ENCODE data around the gene RPS4Y2. TPM values are rescaled to one million over a fixed set of nuclear protein-coding genes. Genes with fewer than 3 reads are reported as not detected.

The RPS4Y2 gene
- total and polyA plus RNA-seq, 8 donors, result not detected

DNA sequence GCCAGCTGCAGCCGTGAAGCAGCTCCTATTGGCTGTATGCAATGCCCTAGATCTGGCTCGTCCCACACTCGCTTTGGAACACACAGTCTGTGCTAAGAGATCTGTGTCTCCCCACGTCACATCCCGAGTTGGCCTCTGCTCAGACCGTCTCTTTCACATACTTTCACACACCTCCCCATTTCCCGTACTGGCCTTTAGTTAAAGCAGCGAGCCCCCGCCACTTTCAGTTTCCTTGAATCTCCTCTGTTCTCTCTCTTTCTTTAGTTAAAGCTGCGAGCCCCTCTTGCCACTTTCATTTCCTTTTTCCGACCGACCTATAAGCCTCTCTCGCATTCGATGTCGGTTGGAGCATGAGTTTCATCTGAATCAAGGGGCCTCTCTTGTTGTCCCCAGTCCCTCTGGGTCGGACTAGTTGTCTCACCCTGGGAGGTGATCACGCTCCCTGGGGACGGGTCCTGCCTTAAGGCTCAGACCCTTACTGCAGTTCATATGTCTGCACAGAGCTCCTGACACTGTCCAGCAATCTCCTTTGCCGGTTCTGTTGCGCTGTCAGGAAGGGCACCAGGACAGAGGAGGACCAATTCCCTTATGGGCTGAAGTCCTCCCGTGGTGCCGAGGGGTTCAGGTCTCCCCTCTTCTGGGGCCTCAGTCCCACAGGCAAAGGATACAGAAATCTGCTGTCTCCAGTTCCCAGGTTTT is 42.6 kb downstream of the RPS4Y2 start:
- no peaks in the 10 kb centered on the region for H3K36me3 ChIP-seq
- TF ChIP-seq, protein P1, sequence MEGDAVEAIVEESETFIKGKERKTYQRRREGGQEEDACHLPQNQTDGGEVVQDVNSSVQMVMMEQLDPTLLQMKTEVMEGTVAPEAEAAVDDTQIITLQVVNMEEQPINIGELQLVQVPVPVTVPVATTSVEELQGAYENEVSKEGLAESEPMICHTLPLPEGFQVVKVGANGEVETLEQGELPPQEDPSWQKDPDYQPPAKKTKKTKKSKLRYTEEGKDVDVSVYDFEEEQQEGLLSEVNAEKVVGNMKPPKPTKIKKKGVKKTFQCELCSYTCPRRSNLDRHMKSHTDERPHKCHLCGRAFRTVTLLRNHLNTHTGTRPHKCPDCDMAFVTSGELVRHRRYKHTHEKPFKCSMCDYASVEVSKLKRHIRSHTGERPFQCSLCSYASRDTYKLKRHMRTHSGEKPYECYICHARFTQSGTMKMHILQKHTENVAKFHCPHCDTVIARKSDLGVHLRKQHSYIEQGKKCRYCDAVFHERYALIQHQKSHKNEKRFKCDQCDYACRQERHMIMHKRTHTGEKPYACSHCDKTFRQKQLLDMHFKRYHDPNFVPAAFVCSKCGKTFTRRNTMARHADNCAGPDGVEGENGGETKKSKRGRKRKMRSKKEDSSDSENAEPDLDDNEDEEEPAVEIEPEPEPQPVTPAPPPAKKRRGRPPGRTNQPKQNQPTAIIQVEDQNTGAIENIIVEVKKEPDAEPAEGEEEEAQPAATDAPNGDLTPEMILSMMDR (IDR thresholded peaks at IDR 0.05), result no peak
- TF ChIP-seq POLR2A (IDR thresholded peaks at IDR 0.05) (no peak), POLR2AphosphoS5 (IDR thresholded peaks at IDR 0.05) (no peak), EP300 (IDR thresholded peaks at IDR 0.05) (no peak)
- no peaks in the 10 kb centered on the region for H3K9me3 ChIP-seq
- no peak for DNase-seq
- no peak overlapping the region for H3K4me3 ChIP-seq
- no peaks in the 10 kb centered on the region for H3K27me3 ChIP-seq
- no peak overlapping the region for H3K27ac ChIP-seq
- intact Hi-C loops (cut with DNase I; ENCODE audit: low total_unique reads), result no loop called here
- WGBS, 5 donors, result 73 to 83% (median 78%) methylated on average over 17 to 22 of the region's 22 CpGs; no CpG with 5 or more reads in 2 of the 5 donors
- H3K4me1 ChIP-seq, result no peaks in the 10 kb centered on the region

DNA sequence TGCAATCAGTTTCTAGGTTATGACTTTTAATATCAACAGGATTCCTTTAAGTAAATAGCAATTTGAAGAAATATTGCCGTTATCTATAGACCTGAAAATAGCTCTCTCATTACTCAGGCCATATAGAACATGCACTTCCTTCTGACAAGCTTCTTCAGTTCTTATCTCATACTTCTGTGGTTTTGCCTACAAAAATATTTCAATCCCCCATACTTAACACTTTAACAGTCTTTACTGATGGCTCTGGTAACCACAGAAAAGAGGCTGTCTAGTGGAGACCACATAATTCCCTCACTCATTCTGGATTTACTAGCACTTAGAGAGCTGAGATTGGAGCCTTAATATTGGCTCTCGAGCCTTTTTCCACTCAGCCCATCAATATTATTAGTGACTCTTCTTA is 46.8 kb downstream of the RPS4Y2 start:
- DNase-seq, result no peak
- intact Hi-C loops (cut with DNase I; ENCODE audit: low total_unique reads), result no loop called here
- TF ChIP-seq POLR2AphosphoS5 (IDR thresholded peaks at IDR 0.05) (no peak), POLR2A (IDR thresholded peaks at IDR 0.05) (no peak)
- Histone ChIP-seq H3K4me3 (no peak overlapping the region), H3K27ac (no peak overlapping the region), H3K4me1 (no peaks in the 10 kb centered on the region), H3K36me3 (no peaks in the 10 kb centered on the region), H3K27me3 (no peaks in the 10 kb centered on the region), H3K9me3 (no peaks in the 10 kb centered on the region)
- WGBS, 5 donors, result 49 to 62% (median 61%) methylated on average over 2 of the region's 2 CpGs; no CpG with 5 or more reads in 2 of the 5 donors

DNA sequence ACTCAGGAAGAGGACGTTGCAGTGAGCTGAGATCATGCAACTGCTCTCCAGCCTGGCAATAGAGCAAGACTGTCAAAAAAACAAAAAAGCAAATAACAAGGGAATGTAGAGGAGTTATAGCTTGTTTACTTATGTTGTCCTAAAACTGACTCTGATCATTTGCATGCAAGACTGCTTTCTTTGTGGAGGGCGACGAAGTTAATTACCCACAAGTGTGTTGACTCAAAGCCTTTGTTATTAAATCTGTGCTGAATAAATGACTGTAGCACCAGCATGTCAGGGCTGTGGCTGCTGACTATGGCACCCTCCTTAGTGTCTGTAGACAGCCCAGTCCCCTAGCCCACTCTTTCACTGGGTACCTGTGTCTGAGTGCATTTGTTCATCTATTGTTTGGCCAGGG is 50.3 kb downstream of the RPS4Y2 start:
- TF ChIP-seq POLR2AphosphoS5 (IDR thresholded peaks at IDR 0.05) (no peak), POLR2A (IDR thresholded peaks at IDR 0.05) (no peak), EP300 (IDR thresholded peaks at IDR 0.05) (no peak)
- TF ChIP-seq, protein P1 (IDR thresholded peaks at IDR 0.05), result no peak
- no peak overlapping the region for H3K27ac ChIP-seq
- no peaks in the 10 kb centered on the region for H3K36me3 ChIP-seq
- no peak overlapping the region for H3K4me3 ChIP-seq
- no peaks in the 10 kb centered on the region for H3K4me1 ChIP-seq
- H3K27me3 ChIP-seq, result no peaks in the 10 kb centered on the region
- intact Hi-C loops (cut with DNase I; ENCODE audit: low total_unique reads), result no loop called here
- no peaks in the 10 kb centered on the region for H3K9me3 ChIP-seq
- no peak for DNase-seq
- WGBS, 5 donors, result 55 to 68% (median 59%) methylated on average over 1 to 3 of the region's 3 CpGs; no CpG with 5 or more reads in 2 of the 5 donors

DNA sequence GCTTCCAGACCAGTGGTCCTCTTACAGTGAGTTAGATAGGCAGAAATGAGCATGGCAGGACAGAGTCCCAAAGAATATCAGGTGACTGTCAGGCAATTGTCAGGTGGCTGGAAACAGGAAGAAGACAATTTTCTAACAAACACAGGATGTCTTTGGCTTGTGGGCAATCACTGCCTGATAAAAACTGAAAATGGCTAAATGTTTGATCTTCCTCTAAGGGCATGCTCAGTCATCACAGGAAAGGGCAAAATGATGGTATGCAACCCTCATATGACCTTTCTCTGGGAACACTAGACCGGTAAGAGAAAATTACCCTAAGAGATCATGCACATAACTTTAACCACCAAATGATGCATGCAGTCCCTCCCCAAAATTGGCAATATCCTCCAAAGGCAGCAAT is 57.6 kb downstream of the RPS4Y2 start:
- 69 to 83% (median 83%) methylated on average over 1 of the region's 1 CpG; no CpG with 5 or more reads in 2 of the 5 donors for whole genome bisulfite sequencing, 5 donors
- TF ChIP-seq, protein P1 (IDR thresholded peaks at IDR 0.05), result no peak
- no peak for TF ChIP-seq POLR2A (IDR thresholded peaks at IDR 0.05)
- TF ChIP-seq EP300 (IDR thresholded peaks at IDR 0.05), result no peak
- no peak for TF ChIP-seq POLR2AphosphoS5 (IDR thresholded peaks at IDR 0.05)
- Histone ChIP-seq H3K9me3 (no peaks in the 10 kb centered on the region), H3K4me3 (no peak overlapping the region), H3K27me3 (no peaks in the 10 kb centered on the region), H3K4me1 (no peaks in the 10 kb centered on the region), H3K27ac (no peak overlapping the region), H3K36me3 (no peaks in the 10 kb centered on the region)
- no peak for DNase-seq
- intact Hi-C loops (cut with DNase I; ENCODE audit: low total_unique reads), result no loop called here

DNA sequence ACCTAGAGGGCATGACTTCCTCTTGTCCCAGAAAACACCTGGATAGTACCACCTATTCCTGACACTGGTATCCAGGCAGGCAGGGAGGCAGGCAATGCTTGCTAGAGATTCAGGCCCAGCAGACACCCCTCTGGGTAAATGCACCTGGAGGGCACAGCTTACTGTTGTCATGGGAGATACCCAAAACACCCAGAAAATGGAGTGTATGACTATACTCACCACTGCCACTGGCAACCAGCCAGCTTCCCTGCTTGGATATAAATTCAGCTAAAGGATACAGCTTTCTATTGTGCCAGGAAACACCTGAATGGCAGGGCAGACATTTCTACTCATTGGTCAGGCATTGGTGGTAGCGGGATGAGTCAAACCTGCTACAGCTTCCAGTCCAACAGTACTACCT is 58.9 kb downstream of the RPS4Y2 start:
- H3K9me3 ChIP-seq, result no peaks in the 10 kb centered on the region
- 56 to 100% (median 91%) methylated on average over 1 of the region's 1 CpG; no CpG with 5 or more reads in 2 of the 5 donors for WGBS, 5 donors
- intact Hi-C loops (cut with DNase I; ENCODE audit: low total_unique reads), result no loop called here
- H3K36me3 ChIP-seq, result no peaks in the 10 kb centered on the region
- no peak for DNase-seq
- H3K4me3 ChIP-seq, result no peak overlapping the region
- no peaks in the 10 kb centered on the region for H3K27me3 ChIP-seq
- no peak overlapping the region for H3K27ac ChIP-seq
- no peaks in the 10 kb centered on the region for H3K4me1 ChIP-seq
- TF ChIP-seq, protein P1 (IDR thresholded peaks at IDR 0.05), result no peak
- no peak for TF ChIP-seq EP300 (IDR thresholded peaks at IDR 0.05)
- no peak for TF ChIP-seq POLR2A (IDR thresholded peaks at IDR 0.05)
- no peak for TF ChIP-seq POLR2AphosphoS5 (IDR thresholded peaks at IDR 0.05)

All from stomach (tissue), 9 donors.